OCI-LY3 (cell line): ENCODE results near the gene MLH3.
A peak's percentile ranks its signal among the peaks of the same experiment; 100 is the strongest.

Source experiments
- H2AFZ ChIP-seq: fragments of 200-600, 300-600 bp; shearing (Covaris generic); 2 replicates; pipeline ENCODE4 v1.6.0; 2014; ENCODE audit warnings: antibody characterized with exemption, low read depth, low read length
- H3K27ac ChIP-seq: fragments of 200-600, 300-600 bp; sonication (generic); 2 replicates; pipeline ENCODE4 v1.5.1; 2014; ENCODE audit warnings: mild to moderate bottlenecking, low read length, moderate library complexity, mixed read lengths
- H3K27me3 ChIP-seq: fragments of 200-600, 300-600 bp; sonication (generic); 2 replicates; pipeline ENCODE4 v1.6.1; 2014; ENCODE audit warnings: low read depth, low read length, mixed read lengths
- H3K36me3 ChIP-seq: fragments of 200-600, 300-600 bp; sonication (generic); replicated peaks from 2 replicates; pipeline ENCODE3; 2014; ENCODE audit warnings: low read depth, low read length, mixed read lengths
- H3K4me1 ChIP-seq: fragments of 300-600, 200-600 bp; sonication (generic); 2 replicates; pipeline ENCODE4 v1.6.1; 2014; ENCODE audit warnings: low read length, mixed read lengths
- H3K4me2 ChIP-seq: fragments of 200-600, 300-600 bp; sonication (generic); 2 replicates; pipeline ENCODE4 v1.6.1; 2014; ENCODE audit warnings: low read length, mixed read lengths
- H3K4me3 ChIP-seq: fragments of 300-600, 200-600 bp; sonication (generic); 2 replicates; pipeline ENCODE4 v1.5.1; 2014; ENCODE audit warnings: antibody characterized with exemption, mild to moderate bottlenecking, low read length, moderate library complexity
- H3K79me2 ChIP-seq: fragments of 300-600, 200-600 bp; shearing (Covaris generic); 2 replicates; pipeline ENCODE4 v1.6.1; 2014; ENCODE audit warnings: mild to moderate bottlenecking, low read length, mixed read lengths
- H3K9ac ChIP-seq: fragments of 300-600, 200-600 bp; shearing (Covaris generic); 2 replicates; pipeline ENCODE4 v1.6.0; 2014; ENCODE audit warnings: mild to moderate bottlenecking, low read length, moderate library complexity
- H3K9me3 ChIP-seq: fragments of 200-600, 300-600 bp; shearing (Covaris generic); 2 replicates; pipeline ENCODE4 v1.6.1; 2014; ENCODE audit warnings: low read length, mixed read lengths; ENCODE audit not compliant: insufficient read depth
- H4K20me1 ChIP-seq: fragments of 200-600, 300-600 bp; sonication (generic); 2 replicates; pipeline ENCODE4 v1.6.1; 2016; ENCODE audit warnings: low read length, mixed read lengths; ENCODE audit not compliant: insufficient read depth
- CTCF ChIP-seq: fragments of 200-600, 300-600 bp; sonication (generic); IDR thresholded peaks from 2 replicates; pipeline ENCODE4 v1.5.1; 2014; ENCODE audit warnings: antibody characterized with exemption, low read length, low read depth
- EZH2phosphoT487 ChIP-seq: fragments of 200-600 bp; shearing (Covaris generic); IDR thresholded peaks from 2 replicates; pipeline ENCODE4 v1.6.1; 2018; ENCODE audit warnings: antibody characterized with exemption, mixed run types, low read depth

Gene MLH3

GRCh38 chr14:75090353-75090752 is 39.1 kb upstream of the MLH3 start:
- Histone ChIP-seq H3K9ac (no peak overlapping the region), H3K4me1 (no peaks in the 10 kb centered on the region), H2AFZ (no peak overlapping the region), H3K27me3 (no peaks in the 10 kb centered on the region), H4K20me1 (no peaks in the 10 kb centered on the region), H3K4me3 (no peak overlapping the region), H3K4me2 (no peak overlapping the region), H3K9me3 (no peaks in the 10 kb centered on the region), H3K36me3 (peaks cover 52% of the 10 kb centered on the region), H3K27ac (no peak overlapping the region), H3K79me2 (no peaks in the 10 kb centered on the region)
- TF ChIP-seq EZH2phosphoT487 (no peak), CTCF (no peak)

- no peaks in the 10 kb centered on the region for H3K27me3 ChIP-seq
- no peak overlapping the region for H3K4me3 ChIP-seq
- TF ChIP-seq CTCF, result peak; percentile 79
- no peak for TF ChIP-seq EZH2phosphoT487
- no peak overlapping the region for H3K9ac ChIP-seq
- H3K79me2 ChIP-seq, result no peaks in the 10 kb centered on the region
- no peaks in the 10 kb centered on the region for H3K4me1 ChIP-seq
- H3K27ac ChIP-seq, result no peak overlapping the region
- no peak overlapping the region for H2AFZ ChIP-seq
- no peaks in the 10 kb centered on the region for H3K9me3 ChIP-seq
- H3K36me3 ChIP-seq, result peaks cover 49% of the 10 kb centered on the region
- H3K4me2 ChIP-seq, result no peak overlapping the region
- H4K20me1 ChIP-seq, result no peaks in the 10 kb centered on the region
Observed at GRCh38 chr14:75088566-75089373, 37.5 kb upstream of the MLH3 start.

GRCh38 chr14:75088153-75088552 is 36.9 kb upstream of the MLH3 start:
- no peak for TF ChIP-seq CTCF
- TF ChIP-seq EZH2phosphoT487, result no peak
- Histone ChIP-seq H3K4me3 (no peak overlapping the region), H3K36me3 (peaks cover 51% of the 10 kb centered on the region), H2AFZ (no peak overlapping the region), H3K27me3 (no peaks in the 10 kb centered on the region), H3K9ac (no peak overlapping the region), H3K27ac (no peak overlapping the region), H3K9me3 (no peaks in the 10 kb centered on the region), H3K4me1 (no peaks in the 10 kb centered on the region), H3K4me2 (no peak overlapping the region), H3K79me2 (no peaks in the 10 kb centered on the region), H4K20me1 (no peaks in the 10 kb centered on the region)

GRCh38 chr14:75084513-75084912 is 33.2 kb upstream of the MLH3 start:
- no peaks in the 10 kb centered on the region for H3K9me3 ChIP-seq
- H3K36me3 ChIP-seq, result peaks cover 54% of the 10 kb centered on the region
- no peak overlapping the region for H3K4me2 ChIP-seq
- H3K27me3 ChIP-seq, result no peaks in the 10 kb centered on the region
- no peaks in the 10 kb centered on the region for H3K4me1 ChIP-seq
- H4K20me1 ChIP-seq, result no peaks in the 10 kb centered on the region
- TF ChIP-seq EZH2phosphoT487, result no peak
- peak; percentile 10; the same call in 1 of the 2 replicates for TF ChIP-seq CTCF
- no peak overlapping the region for H3K9ac ChIP-seq
- no peaks in the 10 kb centered on the region for H3K79me2 ChIP-seq
- H3K4me3 ChIP-seq, result no peak overlapping the region
- no peak overlapping the region for H3K27ac ChIP-seq
- no peak overlapping the region for H2AFZ ChIP-seq
